ENCODE measurements around the gene NR5A1. TPM values are rescaled to one million over a fixed set of nuclear protein-coding genes. Genes with fewer than 3 reads are reported as not detected.

NR5A1 gene
- total RNA-seq, 1 donor from 2014 or later: not detected

DNA sequence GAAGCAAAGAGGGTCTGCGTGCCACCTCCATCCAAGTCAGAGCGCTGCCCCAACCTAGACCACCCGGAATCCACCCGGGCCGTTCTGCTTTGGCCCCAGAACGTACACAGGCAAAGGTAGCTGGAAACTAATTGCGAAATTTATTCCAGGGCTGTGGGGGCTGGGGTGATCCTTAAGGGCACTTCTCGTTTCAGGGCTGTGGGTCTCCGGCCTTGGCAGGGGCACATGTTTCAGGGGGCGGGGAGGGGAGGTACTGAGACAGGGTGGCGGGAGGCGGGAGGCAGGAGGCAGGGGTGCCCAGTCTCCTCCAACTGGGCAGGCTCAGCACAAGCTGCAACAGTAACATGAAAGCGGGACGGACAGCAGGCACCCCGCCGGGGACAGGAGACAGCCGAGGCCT is 26.1 kb downstream of the NR5A1 start:
- DNase-seq (ENCODE audit: low read depth, low spot score): no peak

DNA sequence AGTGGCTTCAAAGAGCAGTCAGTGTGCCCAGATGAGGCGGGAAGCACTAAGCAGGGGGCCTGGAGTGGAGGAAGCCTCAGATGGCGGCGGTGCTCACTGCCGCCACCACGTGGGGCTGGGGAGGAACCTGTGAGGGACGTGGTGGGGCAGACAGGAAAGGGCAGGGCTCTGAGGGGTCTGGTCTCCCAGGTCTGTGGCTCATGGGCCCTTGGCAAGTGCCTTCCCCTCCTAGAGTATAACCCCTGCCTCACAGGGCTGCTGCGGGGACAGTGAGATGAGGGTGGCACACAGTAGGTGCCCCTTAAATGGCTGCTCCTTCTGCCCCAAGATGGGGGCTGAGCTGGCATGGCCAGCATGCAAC is 26.6 kb downstream of the NR5A1 start:
- DNase-seq (ENCODE audit: low read depth, low spot score): no peak

DNA sequence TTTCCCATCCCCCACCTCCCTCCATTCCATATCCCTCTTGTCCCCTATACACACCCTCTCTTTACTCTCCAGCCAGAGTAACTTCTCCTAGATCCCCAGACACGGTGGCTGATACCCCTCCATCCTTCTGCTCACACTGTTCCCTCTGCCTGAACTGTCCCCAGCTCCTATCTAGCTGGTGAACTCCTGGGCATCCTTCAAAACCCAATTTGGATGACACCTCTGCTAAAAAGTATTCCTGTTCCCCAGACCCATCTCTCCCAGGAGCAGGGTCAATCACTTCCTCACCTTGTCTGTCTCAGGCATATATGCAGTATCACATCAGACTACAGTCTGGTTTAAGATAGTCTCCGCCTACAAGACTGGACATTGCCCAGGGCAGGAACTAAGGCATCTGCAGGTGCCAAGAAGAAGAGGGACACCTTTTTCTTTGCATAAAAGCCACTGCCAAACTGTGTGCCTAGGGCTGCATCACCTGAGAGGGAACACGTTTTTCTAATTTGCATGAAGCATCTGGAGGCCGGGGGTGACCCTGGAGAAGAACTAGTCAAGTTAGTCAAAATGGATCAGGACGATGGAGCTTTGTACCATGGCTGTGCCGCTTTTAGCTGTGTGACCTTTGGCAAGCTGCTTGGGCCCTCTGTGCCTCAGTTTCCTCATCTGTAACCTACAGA is 27.1 kb downstream of the NR5A1 start:
- DNase-seq (ENCODE audit: low read depth, low spot score): no peak

DNA sequence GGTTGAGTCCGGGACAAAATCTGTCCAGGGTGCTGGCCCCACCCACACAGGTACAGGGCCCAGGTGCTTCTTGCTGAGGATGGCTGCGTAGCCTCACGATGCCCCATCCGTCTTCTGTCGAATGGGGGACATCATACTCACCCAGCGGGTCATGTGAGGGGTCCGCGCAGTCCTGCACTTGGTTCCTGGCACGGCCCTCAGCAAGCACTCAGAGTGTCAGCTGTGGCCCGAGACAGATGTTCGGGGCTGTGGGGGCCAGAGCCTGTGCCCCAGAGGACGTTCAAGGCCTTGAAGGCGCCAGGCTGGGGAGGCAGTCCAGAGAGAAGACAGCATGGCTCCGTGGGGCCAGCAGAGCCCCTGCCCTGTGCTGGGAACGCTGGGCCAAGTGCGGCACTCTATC is 27.8 kb downstream of the NR5A1 start:
- no peak for DNase-seq (ENCODE audit: low read depth, low spot score)

DNA sequence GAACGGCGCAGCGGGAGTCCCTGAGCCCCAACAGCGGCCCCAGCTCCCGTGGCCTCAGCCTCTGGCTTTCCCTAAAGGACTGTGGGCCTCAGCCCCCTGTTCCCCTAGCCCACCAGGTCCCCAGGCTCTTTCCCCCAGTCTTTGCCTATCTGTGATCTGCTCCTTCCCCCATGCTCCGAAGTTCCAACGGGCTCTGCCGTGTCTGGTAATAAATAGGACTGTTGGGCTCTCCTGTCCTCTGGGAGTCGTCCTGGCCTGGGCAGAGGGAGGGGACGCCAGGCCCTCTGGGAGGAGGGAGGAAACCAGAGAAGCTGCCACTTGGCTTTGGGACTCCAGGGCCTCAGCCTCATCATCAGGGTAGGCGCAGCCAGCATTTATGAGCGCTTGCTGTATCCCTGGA is 28.8 kb downstream of the NR5A1 start:
- no peak for DNase-seq (ENCODE audit: low read depth, low spot score)

DNA sequence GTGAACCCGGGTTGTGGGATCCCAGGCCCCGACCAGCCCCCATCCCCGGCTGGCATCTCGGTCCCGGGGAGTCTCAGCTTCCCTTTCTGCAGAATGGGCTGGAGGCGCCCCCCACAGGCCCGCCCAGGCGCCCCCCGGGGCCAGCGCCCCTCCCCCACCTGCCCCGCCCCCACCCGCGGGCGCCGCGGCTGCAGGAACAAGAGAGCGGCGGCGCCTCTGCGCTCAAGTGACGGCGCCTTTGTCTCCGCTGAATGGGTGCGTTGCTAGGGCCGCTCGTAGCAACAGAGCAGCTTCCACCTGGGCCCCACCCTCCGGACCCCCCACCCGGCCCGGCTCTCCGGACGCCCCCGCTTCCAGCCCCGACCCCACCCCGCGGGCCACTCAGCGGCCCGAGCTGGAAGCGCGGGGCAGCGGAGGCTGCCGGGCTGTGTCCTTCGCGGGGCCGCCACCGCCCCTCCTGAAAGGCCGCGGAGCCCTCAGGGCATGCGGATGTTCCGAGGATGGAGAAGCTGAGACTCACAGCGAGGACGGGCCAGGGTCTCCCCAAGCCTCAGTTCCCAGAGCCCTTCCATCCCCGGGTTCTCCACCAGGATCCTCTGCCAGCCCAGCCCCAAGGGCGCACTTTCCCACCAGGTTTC is 29.4 kb downstream of the NR5A1 start:
- no peak for DNase-seq (ENCODE audit: low read depth, low spot score)

DNA sequence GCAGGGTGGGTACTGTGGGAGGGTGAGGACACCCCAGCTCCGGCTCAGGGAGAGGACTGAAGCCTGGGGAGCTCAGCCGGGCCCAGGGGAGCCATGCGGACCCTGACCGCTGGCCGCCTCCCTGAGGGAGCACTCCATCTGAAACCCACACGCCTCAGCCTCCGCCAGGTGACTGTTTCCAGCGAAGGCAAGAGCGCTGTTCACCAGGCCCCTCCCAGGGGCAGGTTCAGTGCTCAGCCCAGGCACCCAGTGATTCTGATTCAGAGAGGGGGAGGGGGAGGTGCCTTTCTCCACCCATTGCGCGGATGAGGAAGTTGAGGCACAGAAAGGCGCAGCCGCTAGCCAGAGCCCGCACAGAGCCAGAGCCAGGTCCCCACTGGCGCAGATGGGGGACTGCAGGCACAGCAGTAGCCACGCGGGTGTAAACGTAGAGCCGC is 30.0 kb downstream of the NR5A1 start:
- DNase-seq (ENCODE audit: low read depth, low spot score): no peak

DNA sequence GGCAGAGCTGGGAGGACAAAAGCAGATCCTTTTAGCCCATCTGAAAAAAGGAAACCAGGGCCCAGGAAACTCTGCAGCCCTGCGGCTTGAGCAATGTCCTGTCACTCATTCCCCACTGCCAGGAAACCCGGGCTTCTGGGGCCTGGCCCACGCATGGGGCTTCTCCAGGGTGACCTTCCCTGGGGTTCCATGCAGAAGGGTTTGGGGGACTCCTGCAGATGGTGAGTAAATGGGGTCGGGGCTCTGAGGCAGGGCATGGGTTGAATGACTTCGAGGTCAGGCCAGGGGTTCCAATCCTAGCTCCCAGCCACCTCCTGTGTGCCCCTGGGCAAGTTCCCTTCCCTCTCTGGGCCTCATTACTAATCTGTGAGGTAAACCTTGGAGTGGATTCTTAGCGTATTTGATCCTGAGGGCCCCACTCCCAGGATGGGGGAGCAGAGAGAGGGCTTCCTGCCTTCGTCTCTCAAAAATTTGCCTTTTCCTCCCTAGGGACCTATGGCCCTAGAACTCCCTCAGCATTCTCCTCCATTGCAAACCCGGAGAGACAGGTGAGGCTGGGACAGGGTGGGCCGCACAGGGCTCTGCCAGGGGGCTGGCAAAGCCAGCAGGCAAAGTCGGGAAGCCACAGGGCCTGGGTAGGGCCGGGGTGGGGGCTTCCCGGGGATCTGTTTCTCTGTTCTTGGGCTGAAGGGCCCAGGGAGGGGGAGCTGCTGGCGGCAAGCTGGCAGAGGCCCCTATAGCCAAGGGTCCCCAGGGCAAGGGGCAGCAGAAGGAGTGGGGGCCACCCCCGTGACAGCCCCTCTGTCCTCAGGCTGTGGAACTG is 31.1 kb downstream of the NR5A1 start:
- DNase-seq (ENCODE audit: low read depth, low spot score): no peak

DNA sequence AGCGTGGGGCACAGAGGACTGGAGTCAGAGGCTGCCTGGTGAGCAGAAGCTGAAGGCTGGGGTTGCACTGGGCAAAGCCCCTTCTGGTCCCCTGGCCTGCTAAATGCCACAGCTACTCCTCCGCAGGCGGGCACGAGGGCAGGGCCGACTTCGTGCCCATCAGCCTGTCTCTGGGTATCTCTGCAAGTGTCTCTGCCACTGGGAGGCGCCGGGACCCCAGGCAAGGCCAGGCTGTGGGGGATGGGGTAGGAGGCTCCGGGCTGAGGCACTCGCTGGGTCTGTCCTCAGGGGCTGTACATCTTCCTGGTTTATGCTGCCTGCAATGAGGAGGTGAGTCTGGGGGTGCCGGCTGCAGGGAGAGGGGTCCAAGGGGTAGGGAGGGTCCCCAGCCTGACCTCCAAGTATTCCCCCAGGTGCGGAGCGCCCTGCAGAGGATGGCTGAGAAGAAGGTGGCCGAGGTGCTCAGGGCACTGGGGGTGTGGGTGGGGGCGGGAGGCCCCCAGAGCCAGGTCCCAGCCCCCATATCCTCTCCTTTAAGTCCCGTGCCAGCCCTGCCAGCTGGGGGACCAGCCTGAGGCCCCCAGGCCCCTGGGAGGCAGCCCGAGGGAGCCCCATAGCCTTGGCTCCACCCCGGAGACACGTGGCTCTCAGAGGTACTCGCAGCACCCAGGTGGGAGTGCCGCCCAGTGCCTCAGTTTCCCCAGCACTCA is 31.9 kb downstream of the NR5A1 start:
- DNase-seq (ENCODE audit: low read depth, low spot score): no peak

DNA sequence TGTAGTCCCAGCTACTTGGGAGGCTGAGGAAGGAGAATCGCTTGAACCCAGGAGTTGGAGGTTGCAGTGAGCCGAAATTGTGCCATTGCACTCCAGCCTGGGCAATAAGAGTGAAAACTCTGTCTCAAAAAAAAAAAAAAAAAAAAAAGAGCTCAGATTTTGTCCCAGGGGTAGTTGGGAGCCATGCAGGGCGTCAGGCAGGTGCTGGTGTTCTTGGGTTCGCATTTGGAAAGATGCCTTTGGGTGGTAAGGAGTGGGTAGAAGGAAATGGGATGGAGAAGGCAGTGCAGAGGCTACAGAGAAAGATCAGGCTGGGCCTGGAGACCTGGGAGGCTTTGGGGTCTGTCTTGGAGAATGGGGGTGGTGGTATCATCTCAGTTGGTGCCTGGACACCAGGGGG is 33.0 kb downstream of the NR5A1 start:
- no peak for DNase-seq (ENCODE audit: low read depth, low spot score)

DNA sequence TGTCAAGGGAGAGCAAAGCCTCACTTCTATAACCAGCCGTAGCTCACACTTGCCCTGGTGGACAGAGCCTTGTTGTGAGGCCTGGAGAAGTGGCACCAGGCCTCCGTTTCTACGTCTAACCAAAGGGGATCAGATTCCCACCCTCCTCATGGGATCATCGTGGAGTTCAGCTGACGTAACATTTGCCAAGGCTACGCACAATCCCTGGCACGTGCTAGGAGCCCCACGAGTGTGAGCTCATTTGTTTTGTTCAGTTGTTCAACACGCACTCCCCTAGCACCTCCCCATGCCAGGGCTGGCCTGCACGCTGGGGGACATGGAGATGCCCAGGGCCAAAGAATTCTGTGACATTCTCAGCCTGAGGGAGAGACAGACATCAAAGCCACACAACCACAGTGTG is 33.9 kb downstream of the NR5A1 start:
- no peak for DNase-seq (ENCODE audit: low read depth, low spot score)

DNA sequence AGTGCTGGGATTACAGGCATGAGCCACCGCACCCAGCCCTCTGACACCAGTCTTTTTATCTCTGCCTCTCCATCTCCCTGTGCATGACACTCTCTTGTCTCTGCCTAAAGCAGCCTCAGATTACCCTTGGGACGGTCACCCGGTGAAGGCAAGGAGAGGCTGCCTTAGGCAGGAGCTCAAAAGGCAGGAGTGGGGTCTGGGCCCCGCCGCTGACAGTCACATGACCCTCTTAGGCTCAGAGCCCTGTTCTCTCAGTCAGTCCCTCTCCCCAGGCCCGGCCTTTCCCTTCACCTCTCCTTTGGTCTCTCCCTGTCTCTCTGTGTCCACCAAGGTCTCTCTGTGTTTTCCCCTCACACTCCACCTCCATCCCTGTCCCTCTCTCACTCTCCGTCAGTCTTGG is 34.4 kb downstream of the NR5A1 start:
- DNase-seq (ENCODE audit: low read depth, low spot score): no peak

DNA sequence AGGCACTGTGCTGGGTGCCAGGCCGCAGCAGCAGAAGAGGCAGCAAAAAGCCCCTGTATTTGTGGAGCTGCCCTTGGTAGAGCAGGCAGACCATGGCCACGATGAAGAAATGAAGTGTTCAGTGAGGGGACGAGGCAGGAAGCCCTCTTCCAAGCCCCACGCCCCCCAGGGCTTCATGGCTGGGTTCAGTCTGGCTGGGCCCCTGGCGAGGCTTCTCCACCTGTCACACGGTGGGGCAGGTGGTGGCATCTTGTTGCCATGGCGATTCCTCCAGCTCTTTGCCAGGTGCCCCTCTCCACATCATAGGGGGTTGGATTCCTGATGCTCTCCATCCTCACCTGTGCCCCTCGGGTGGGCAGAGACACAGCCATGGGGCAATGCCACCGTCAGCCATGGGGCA is 35.4 kb downstream of the NR5A1 start:
- no peak for DNase-seq (ENCODE audit: low read depth, low spot score)

DNA sequence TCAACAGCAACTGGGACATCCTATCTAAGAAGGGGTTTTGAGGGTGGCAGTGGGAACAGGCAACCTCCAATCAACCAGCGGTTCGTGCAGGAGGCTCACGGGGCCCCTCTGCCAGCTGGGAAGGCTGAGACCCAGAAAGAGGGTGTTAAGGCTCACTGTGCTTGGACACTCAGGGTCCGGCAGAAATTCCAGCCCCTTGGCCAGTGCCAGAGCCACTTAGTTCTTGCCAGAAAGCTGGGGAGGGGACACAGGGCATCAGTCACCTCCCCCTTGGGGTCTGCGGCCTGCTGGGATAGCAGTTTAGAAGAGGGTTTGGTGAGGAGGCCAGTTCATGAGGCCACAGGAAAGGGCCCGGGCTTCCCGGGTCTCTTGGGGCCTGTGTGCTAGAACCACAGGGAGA is 36.5 kb downstream of the NR5A1 start:
- no peak for DNase-seq (ENCODE audit: low read depth, low spot score)

DNA sequence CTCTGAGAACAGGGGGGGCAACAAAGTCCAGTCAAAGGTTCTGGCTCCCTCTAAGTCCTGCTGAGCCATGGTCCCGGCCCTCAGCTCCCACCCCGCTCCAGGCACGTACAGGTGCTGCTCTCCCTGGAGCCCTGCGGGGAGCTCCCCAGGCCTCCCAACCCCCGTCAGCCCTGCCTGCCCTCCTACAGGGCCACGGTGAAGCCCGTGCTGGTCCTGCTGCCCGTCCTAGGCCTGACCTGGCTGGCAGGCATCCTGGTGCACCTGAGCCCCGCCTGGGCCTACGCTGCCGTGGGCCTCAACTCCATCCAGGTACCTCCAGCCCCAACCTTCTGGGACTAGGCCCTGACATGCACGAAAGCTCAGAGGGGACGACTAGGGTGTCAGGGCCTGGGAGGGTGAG is 36.9 kb downstream of the NR5A1 start:
- DNase-seq (ENCODE audit: low read depth, low spot score): no peak

DNA sequence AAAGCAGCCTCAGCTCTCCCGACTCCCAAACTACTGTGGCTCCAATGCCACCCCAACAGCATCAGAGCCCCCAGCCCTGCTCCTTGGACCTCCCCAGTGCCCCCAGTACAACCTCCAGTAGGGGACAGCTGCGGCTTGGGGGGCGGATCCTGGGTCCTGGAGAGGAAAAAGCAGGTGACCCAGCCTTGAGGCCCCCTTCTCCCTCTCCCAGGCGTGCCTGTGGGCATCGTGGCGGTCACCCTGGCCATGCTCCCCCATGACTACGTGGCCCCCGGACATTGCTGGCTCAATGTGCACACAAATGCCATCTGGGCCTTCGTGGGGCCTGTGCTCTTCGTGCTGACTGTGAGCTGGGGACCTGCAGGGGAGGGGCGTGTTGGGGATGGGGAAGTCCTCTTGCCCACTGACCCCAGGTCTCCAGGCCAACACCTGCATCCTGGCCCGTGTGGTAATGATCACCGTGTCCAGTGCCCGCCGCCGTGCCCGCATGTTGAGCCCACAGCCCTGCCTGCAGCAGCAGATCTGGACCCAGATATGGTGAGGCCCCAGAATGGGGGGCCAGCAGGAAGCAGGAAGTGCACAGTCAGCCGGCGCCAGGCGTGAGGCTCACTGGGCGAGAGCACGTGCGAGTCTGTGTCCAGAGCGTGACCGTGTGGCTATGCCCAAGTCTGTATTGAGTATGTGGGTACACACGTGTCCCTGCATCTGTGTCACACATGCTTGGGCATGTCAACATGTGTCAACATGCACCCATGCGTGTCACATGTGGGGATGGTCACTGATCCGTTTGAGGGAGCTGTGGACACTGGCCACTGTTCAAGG is 38.0 kb downstream of the NR5A1 start:
- DNase-seq (ENCODE audit: low read depth, low spot score): no peak

DNA sequence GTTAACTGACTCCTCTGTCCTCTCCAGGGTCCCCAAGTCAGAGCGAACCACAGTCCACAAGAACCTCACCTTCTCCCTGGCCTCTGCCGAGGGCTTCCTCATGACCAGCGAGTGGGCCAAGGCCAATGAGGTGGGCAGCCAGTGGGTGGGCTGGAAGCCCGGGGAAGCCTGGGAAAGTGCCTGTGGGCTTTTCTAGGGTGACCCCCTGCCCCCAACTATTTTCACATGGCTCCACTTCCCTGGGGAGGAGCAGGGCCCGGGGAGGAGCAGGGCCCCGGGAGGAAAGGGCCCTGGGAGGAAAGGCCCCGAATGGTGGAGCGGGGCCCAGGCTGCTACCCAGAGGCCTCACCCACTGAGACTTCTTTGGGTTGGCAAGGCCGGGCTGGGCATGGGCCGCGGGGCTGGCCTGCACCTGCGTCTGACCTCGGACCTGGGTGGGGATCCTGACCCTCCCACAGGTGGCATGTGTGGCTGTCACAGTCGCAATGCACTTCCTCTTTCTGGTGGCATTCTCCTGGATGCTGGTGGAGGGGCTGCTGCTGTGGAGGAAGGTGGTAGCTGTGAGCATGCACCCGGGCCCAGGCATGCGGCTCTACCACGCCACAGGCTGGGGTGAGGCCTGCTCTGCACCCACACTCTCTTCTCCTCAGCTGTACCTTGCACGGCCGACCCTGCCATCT is 39.0 kb downstream of the NR5A1 start:
- no peak for DNase-seq (ENCODE audit: low read depth, low spot score)

DNA sequence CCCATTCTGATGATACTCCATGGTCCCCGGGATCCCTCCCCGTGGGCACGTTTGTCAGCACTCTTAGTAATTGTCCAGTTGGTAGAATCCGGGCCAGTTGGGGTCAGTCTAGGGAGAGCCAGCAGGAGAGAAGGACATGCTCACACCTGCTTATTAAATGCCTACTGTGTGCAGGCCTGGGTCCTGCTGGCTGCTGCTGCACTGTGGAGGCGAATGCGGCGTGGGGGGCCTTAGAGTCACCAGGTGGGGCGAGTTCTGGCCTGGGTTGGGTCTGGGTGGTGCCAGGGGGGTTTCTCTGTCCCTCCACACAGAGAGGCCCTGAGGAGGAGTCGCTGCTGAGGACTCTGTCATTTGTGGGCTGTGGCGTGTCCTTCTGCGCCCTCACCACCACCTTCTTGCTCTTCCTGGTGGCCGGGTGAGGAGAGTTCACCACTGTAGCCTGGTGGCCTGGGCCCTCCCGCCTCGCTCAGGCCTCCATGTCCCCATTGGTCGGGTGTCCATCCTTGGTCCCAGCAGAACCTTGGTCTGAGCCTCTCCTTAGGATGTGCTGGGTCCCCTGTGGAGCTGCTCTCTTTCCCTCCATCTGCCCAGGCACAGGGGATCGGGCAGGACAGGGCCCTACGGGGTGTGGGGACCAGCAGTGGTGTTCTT is 39.7 kb downstream of the NR5A1 start:
- no peak for DNase-seq (ENCODE audit: low read depth, low spot score)

DNA sequence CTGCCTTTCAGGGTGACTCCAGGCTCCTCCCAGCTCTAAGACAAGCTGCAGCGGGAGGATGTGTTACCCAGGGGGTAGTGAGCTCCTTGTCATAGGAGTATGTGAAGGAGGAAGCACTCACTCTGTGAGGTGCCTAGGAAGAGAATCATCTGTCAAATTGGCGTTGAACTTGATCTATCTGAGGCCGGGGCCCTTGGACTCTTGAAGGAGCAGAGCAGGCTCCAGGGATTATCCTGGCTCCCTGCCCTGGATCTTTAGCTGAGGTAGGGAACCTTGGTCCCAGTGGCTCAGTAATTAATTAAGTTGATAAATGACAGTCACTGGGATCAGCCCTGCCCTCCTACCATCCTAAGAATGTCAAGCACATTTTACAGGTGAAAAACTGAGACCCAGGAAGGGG is 41.5 kb downstream of the NR5A1 start:
- DNase-seq (ENCODE audit: low read depth, low spot score): no peak

DNA sequence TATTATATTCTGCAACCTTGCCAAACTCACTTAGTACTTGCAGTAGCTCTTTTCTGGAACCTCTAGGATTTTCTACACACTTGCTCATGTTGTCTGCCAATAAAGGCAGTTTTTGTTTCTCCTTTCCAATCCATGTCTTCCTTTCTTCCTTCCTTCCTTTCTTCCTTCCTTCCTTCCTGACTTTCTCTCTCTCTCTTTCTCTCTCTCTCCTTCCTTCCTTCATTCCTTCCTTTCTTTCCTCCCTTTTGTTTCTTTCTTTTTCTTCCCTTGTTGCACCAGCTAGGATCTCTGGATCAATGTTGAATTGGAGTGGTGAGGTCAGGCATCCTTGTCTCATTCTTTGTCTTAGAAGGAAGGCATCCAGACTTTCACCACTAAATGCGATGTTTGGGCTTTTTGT is 44.5 kb downstream of the NR5A1 start:
- no peak for DNase-seq (ENCODE audit: low read depth, low spot score)
